Thyroid gland (tissue), 4 donors: Measurements from ENCODE around the gene SYNRG.

Experiments used
- POLR2A ChIP-seq, 2 donors: fragments of 450-650 bp; IDR thresholded peaks; one replicate each; pipeline ENCODE4 v1.6.1; 2017; ENCODE audit warnings: antibody characterized with exemption in 2 of 2, mild to moderate bottlenecking in 2 of 2, moderate library complexity in 1 of 2
- TF ChIP-seq, protein P1 (sequence below), 6 experiments: fragments of 200-600 bp in 3 of 6; fragments of 450-650 bp in 3 of 6; sonication (generic) in 3 of 6; IDR thresholded peaks; one replicate each; pipeline ENCODE4 v1.5.1; 2016 to 2019; ENCODE audit warnings: antibody characterized with exemption in 6 of 6, mild to moderate bottlenecking in 2 of 6, inconsistent platforms in 1 of 6, moderate library complexity in 1 of 6

DNA sequence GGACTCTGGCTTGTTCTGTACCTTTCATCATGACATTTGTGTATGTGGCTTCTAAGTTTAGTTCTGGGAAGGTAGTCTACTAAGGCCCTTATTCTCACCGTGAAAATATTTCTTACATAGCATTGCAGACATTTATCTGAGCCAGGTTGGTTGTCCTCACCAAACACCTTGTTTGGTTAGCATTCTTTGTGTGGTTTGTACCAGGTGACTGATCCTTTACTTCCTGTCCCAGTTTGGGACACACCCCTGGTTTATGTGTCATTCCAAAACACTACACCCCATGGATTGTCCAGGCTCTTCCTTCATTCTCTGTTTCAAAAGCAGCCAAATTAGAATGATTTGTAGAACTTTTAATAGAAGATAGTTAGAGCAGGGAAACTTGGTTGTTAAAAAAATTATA, 142.7 kb downstream of the SYNRG start:
- TF ChIP-seq, protein P1, sequence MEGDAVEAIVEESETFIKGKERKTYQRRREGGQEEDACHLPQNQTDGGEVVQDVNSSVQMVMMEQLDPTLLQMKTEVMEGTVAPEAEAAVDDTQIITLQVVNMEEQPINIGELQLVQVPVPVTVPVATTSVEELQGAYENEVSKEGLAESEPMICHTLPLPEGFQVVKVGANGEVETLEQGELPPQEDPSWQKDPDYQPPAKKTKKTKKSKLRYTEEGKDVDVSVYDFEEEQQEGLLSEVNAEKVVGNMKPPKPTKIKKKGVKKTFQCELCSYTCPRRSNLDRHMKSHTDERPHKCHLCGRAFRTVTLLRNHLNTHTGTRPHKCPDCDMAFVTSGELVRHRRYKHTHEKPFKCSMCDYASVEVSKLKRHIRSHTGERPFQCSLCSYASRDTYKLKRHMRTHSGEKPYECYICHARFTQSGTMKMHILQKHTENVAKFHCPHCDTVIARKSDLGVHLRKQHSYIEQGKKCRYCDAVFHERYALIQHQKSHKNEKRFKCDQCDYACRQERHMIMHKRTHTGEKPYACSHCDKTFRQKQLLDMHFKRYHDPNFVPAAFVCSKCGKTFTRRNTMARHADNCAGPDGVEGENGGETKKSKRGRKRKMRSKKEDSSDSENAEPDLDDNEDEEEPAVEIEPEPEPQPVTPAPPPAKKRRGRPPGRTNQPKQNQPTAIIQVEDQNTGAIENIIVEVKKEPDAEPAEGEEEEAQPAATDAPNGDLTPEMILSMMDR (IDR thresholded peaks at IDR 0.05): no peak
- TF ChIP-seq POLR2A (IDR thresholded peaks at IDR 0.05): no peak
